OCI-LY3 (cell line): Measurements from ENCODE around the gene RGPD5.
"Not testable (repeated sequence)": the region's sequence is repeated elsewhere in the genome, so short reads cannot be mapped to it uniquely, and the experiment has no call there.

Experiments used
- CTCF ChIP-seq: fragments of 200-600, 300-600 bp; sonication (generic); IDR thresholded peaks from 2 replicates; pipeline ENCODE4 v1.5.1; 2014; ENCODE audit warnings: antibody characterized with exemption, low read length, low read depth
- EZH2phosphoT487 ChIP-seq: fragments of 200-600 bp; shearing (Covaris generic); IDR thresholded peaks from 2 replicates; pipeline ENCODE4 v1.6.1; 2018; ENCODE audit warnings: antibody characterized with exemption, mixed run types, low read depth

GRCh38 chr2:109782446-109782993 is 11.6 kb upstream of the RGPD5 start:
- TF ChIP-seq CTCF, EZH2phosphoT487: not testable (repeated sequence)
